ENCODE results near the gene GGNBP2.

DNA sequence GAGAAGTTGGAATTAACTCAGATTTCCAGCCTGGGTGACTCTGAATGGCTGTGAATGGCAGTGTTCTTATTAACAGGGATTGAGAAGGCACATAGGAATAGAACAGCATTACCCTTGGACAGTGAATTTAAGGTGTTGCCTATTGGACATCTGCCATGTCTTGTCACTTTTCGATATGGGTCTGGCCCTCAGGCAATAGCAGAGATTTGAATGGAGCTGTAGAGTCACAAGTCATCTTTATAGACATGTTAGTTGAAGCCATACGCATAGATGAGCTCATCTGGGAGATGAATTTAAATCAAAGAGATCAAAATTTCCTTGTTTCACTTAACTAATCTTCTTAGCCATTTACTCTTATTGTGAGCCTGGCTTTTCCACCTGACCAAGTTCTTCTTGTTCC is 32.1 kb downstream of the GGNBP2 start:
- TF ChIP-seq, protein P1, sequence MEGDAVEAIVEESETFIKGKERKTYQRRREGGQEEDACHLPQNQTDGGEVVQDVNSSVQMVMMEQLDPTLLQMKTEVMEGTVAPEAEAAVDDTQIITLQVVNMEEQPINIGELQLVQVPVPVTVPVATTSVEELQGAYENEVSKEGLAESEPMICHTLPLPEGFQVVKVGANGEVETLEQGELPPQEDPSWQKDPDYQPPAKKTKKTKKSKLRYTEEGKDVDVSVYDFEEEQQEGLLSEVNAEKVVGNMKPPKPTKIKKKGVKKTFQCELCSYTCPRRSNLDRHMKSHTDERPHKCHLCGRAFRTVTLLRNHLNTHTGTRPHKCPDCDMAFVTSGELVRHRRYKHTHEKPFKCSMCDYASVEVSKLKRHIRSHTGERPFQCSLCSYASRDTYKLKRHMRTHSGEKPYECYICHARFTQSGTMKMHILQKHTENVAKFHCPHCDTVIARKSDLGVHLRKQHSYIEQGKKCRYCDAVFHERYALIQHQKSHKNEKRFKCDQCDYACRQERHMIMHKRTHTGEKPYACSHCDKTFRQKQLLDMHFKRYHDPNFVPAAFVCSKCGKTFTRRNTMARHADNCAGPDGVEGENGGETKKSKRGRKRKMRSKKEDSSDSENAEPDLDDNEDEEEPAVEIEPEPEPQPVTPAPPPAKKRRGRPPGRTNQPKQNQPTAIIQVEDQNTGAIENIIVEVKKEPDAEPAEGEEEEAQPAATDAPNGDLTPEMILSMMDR (IDR thresholded peaks at IDR 0.05), result no peak
- TF ChIP-seq RAD21 (IDR thresholded peaks at IDR 0.05; ENCODE audit: low read length), result no peak
- TF ChIP-seq ELF1 (IDR thresholded peaks at IDR 0.05), result no peak
- no peak for TF ChIP-seq YY1 (IDR thresholded peaks at IDR 0.05; ENCODE audit: low read depth)
- no peak for TF ChIP-seq POLR2AphosphoS5 (IDR thresholded peaks at IDR 0.05; ENCODE audit: low read depth, low read length)
- TF ChIP-seq MEF2A (IDR thresholded peaks at IDR 0.05; ENCODE audit: borderline replicate concordance, low read depth), result no peak
- TF ChIP-seq EP300 (IDR thresholded peaks at IDR 0.05; ENCODE audit: borderline replicate concordance in 1 of 2, low read depth in 1 of 2, low read length in 1 of 2), result no peak
- no peak for TF ChIP-seq RXRA (IDR thresholded peaks at IDR 0.05; ENCODE audit: borderline replicate concordance, low read depth)
- no peak for TF ChIP-seq RFX5 (IDR thresholded peaks at IDR 0.05; ENCODE audit: low read length)
- TF ChIP-seq REST (IDR thresholded peaks at IDR 0.05; ENCODE audit: low read depth, low read length), result no peak
- TF ChIP-seq, protein P2, sequence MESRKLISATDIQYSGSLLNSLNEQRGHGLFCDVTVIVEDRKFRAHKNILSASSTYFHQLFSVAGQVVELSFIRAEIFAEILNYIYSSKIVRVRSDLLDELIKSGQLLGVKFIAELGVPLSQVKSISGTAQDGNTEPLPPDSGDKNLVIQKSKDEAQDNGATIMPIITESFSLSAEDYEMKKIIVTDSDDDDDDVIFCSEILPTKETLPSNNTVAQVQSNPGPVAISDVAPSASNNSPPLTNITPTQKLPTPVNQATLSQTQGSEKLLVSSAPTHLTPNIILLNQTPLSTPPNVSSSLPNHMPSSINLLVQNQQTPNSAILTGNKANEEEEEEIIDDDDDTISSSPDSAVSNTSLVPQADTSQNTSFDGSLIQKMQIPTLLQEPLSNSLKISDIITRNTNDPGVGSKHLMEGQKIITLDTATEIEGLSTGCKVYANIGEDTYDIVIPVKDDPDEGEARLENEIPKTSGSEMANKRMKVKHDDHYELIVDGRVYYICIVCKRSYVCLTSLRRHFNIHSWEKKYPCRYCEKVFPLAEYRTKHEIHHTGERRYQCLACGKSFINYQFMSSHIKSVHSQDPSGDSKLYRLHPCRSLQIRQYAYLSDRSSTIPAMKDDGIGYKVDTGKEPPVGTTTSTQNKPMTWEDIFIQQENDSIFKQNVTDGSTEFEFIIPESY (IDR thresholded peaks at IDR 0.05; ENCODE audit: borderline replicate concordance, low read depth), result no peak
- no peak for TF ChIP-seq FOSL2 (IDR thresholded peaks at IDR 0.05; ENCODE audit: borderline replicate concordance, low read depth)
- no peak for TF ChIP-seq JUND (IDR thresholded peaks at IDR 0.05)
